PFSK-1 (cell line): ENCODE measurements around the gene DNAH7.

Experiments
- FOXP2 ChIP-seq: optimal IDR thresholded peaks from 2 replicates; pipeline ENCODE3; 2011; ENCODE audit warnings: borderline replicate concordance, control low read depth, inconsistent platforms; ENCODE audit not compliant: insufficient read depth; ENCODE audit errors: extremely low read length, extremely low read depth
- POLR2AphosphoS5 ChIP-seq: IDR thresholded peaks from 2 replicates; pipeline ENCODE4 v1.6.1; 2012; ENCODE audit warnings: low read depth, mild to moderate bottlenecking, control low read depth, low read length, moderate library complexity
- SIN3A ChIP-seq: IDR thresholded peaks from 2 replicates; pipeline ENCODE4 v1.6.1; 2012; ENCODE audit warnings: mild to moderate bottlenecking, low read length, moderate library complexity, borderline replicate concordance; ENCODE audit not compliant: insufficient read depth
- TAF1 ChIP-seq: IDR thresholded peaks from 2 replicates; pipeline ENCODE4 v1.6.1; 2012; ENCODE audit warnings: low read length, control low read depth, borderline replicate concordance; ENCODE audit not compliant: insufficient read depth
- TF ChIP-seq, protein P1 (sequence below), 2 experiments: IDR thresholded peaks; 2 replicates each; pipeline versions ENCODE4 v1.6.1 to v1.8.0; 2011 to 2012; ENCODE audit warnings: low read depth in 2 of 2, low read length in 2 of 2, control low read depth in 1 of 2, inconsistent platforms in 1 of 2, mild to moderate bottlenecking in 1 of 2, moderate library complexity in 1 of 2; ENCODE audit not compliant: insufficient read depth in 1 of 2

DNAH7 gene

DNA sequence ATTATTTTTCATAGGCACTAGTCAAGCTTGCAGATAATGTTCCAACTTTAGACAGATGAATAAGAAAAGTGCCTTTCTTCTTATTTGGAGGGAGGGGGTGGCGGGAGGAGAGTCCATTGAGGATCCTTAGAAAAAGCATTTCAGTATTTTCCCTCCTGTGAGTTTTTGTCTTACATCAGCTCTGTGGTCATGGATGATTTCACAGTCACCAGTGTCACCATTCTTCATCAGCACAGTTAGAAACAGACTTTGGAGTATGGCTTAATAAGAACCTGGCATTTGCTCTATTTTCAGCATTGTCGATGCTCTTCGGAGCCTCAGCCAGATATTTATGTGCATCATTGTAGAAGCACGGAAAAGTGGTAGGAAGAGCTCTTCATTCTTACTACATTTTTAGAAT lies 341.5 kb downstream of the DNAH7 start:
- TF ChIP-seq, protein P1, sequence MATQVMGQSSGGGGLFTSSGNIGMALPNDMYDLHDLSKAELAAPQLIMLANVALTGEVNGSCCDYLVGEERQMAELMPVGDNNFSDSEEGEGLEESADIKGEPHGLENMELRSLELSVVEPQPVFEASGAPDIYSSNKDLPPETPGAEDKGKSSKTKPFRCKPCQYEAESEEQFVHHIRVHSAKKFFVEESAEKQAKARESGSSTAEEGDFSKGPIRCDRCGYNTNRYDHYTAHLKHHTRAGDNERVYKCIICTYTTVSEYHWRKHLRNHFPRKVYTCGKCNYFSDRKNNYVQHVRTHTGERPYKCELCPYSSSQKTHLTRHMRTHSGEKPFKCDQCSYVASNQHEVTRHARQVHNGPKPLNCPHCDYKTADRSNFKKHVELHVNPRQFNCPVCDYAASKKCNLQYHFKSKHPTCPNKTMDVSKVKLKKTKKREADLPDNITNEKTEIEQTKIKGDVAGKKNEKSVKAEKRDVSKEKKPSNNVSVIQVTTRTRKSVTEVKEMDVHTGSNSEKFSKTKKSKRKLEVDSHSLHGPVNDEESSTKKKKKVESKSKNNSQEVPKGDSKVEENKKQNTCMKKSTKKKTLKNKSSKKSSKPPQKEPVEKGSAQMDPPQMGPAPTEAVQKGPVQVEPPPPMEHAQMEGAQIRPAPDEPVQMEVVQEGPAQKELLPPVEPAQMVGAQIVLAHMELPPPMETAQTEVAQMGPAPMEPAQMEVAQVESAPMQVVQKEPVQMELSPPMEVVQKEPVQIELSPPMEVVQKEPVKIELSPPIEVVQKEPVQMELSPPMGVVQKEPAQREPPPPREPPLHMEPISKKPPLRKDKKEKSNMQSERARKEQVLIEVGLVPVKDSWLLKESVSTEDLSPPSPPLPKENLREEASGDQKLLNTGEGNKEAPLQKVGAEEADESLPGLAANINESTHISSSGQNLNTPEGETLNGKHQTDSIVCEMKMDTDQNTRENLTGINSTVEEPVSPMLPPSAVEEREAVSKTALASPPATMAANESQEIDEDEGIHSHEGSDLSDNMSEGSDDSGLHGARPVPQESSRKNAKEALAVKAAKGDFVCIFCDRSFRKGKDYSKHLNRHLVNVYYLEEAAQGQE (IDR thresholded peaks at IDR 0.05; ENCODE audit: insufficient read depth in 1 of 2, low read depth in 2 of 2, low read length in 2 of 2) = no peak
- TF ChIP-seq POLR2AphosphoS5 = no peak
- no peak for TF ChIP-seq SIN3A
- TF ChIP-seq TAF1 = no peak
- no peak for TF ChIP-seq FOXP2

DNA sequence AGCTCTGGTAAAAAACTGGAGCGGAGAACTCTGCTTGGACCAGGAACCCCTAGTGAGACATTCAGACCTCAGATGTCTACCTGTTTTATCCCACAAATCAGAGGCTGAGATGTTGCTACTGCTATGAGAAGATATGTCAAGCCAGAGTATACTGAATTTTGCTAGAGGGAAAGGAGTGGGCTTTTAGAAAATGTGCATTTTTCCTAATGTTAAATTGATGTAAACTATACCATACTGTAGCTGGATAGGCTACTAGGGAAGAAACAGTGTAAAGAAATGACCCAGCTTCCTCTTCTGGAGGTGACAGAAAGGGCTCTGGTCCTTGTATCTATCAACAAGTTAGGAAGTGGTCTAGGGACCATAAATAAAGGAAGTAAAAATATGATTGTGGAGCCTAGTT lies 346.6 kb downstream of the DNAH7 start:
- TF ChIP-seq, protein P1 (IDR thresholded peaks at IDR 0.05; ENCODE audit: insufficient read depth in 1 of 2, low read depth in 2 of 2, low read length in 2 of 2) = no peak
- TF ChIP-seq FOXP2 (no peak), TAF1 (no peak), SIN3A (no peak), POLR2AphosphoS5 (no peak)

DNA sequence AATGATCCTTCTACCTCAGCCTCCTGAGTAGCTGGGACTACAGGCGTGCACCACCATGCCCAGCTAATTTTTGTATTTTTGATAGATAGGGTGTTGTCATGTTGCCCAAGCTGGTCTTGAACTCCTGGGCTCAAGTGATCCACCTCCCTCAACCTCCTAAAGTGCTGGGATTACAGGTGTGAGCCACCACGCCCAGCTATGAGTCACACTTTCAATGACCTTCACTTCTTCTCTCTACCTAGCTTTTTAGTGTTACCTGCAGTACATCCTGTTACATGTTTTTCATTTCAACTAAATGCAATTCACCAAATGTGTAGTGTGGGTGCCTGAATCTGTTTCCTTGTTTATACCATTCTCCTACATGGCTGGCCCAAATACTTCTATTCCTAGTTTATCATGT lies 347.6 kb downstream of the DNAH7 start:
- TF ChIP-seq, protein P1 (IDR thresholded peaks at IDR 0.05; ENCODE audit: insufficient read depth in 1 of 2, low read depth in 2 of 2, low read length in 2 of 2) = no peak
- TF ChIP-seq TAF1 (no peak), SIN3A (no peak), FOXP2 (no peak), POLR2AphosphoS5 (no peak)

DNA sequence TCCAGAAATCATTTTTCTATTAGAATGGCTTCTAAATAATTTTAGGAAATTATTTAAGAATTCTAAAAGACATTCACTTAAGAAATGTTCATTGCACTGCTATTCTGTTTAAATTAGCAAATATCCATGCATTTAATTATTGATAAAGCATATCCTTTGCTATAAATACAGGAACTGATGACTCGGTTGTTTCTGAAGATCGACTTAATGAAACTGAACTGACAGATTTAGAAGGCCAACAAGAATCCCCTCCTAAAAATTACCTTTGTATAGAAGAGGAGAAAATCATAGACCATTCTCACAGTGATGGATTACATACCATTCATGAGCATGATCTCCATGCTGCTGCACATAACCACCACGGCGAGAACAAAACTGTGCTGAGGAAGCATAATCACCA lies 352.2 kb downstream of the DNAH7 start:
- TF ChIP-seq FOXP2 = no peak
- TF ChIP-seq POLR2AphosphoS5 = no peak
- TF ChIP-seq SIN3A = no peak
- no peak for TF ChIP-seq TAF1

DNA sequence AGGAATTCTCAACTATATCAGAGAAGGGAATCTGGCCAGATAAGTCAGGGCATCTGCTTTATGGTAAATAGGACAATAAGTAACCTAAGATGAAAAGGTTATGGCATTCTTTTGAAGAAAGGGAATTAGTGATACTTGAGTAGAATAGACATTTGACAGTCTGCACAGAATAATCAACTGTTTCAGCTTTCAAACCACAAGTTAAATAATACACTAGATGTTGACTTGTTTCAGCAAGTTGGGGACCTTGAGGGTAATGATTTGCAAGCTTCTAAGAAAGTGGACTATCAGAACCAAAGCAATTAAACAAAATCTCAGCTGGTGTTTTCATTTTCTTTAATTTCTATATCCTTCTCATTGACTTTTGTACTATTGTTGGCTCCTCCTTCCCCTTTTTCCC lies 357.2 kb downstream of the DNAH7 start:
- no peak for TF ChIP-seq TAF1
- TF ChIP-seq, protein P1 (IDR thresholded peaks at IDR 0.05; ENCODE audit: insufficient read depth in 1 of 2, low read depth in 2 of 2, low read length in 2 of 2) = no peak
- no peak for TF ChIP-seq FOXP2
- TF ChIP-seq POLR2AphosphoS5 = no peak
- TF ChIP-seq SIN3A = no peak
